ENCODE results near the gene COL5A1.

COL5A1 gene

DNA sequence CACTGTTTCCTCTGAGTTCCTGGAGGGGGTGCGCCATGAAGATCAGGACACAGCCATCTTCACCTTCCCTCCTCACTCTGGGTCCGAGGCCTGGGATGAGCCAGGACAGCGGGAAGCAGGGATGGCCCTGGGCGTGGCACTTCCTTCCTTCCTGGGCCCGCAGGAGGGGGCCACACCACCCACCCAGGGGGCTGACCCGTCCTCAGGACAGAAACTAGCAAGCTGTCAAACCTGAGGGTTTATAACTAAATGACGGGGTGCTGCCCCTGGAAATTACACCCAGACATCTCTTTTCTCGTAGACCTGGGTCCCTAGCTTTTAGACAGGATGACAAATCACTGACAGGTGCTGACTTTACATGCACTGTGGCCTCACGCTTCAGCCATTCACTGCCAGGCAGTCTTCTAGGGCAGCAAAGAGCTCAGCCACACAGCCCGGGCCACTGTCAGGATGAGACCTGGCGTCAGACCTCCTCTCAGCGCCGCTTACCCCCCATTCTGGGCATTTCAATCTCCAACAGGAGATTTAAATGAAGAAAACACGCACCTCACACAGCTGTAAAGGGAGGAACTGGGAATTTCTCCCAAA is 247.1 kb downstream of the COL5A1 start:
- Histone ChIP-seq H3K27ac (ENCODE audit: low read depth, low read length, severe bottlenecking) (no peak overlapping the region), H3K4me3 (ENCODE audit: extremely low read depth, insufficient read depth, low read length, poor library complexity, severe bottlenecking) (no peak overlapping the region), H3K4me1 (ENCODE audit: control insufficient read depth, insufficient read depth, low read length, poor library complexity, severe bottlenecking) (no peaks in the 10 kb centered on the region), H3K36me3 (ENCODE audit: control insufficient read depth, insufficient read depth, low read length) (no peaks in the 10 kb centered on the region), H3K9me3 (ENCODE audit: control insufficient read depth, low read length) (no peaks in the 10 kb centered on the region)
- WGBS, 2 experiments (ENCODE audit: insufficient coverage in 2 of 2) = 87 to 94% methylated on average over 9 to 10 of the region's 14 CpGs

DNA sequence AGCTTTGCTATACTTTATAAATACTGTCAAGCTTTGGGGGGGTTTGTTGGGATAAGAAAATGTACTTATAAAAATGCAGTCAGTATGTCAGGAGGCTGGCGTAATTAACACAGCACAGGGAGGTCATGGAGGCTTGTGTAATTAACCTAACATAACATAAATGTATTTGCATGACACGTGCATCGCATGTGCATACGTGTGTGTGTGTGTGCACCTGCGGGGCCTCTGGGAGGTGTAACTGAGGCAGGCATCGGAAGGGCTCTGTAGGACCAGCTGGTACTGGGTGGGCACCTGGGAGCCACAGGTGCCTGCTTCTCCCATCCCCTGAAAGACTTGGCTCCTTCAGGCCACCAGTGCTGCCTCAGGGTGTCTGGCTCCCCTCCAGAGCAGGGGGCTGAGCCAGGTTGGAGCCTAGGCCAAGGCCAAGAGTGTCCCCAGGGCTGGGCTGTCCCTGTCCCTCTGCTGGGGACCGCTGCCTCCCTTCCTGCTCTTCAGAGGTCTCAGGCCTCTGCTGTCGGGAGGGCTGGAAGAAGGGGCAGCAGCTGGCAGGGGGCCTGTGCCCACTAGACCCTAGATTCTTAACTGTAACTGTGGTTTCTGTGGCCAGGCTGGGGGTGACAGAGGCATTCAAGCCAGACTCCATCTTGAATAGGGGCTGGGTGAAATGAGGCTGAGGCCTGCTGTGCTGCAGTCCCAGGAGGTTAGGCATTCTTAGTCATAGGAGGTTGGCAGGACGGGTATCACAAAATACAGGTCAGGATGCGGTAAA is 248.0 kb downstream of the COL5A1 start:
- Histone ChIP-seq H3K4me1 (ENCODE audit: control insufficient read depth, insufficient read depth, low read length, poor library complexity, severe bottlenecking) (no peaks in the 10 kb centered on the region), H3K36me3 (ENCODE audit: control insufficient read depth, insufficient read depth, low read length) (no peaks in the 10 kb centered on the region), H3K4me3 (ENCODE audit: extremely low read depth, insufficient read depth, low read length, poor library complexity, severe bottlenecking) (no peak overlapping the region), H3K9me3 (ENCODE audit: control insufficient read depth, low read length) (peaks cover 5% of the 10 kb centered on the region), H3K27ac (ENCODE audit: low read depth, low read length, severe bottlenecking) (no peak overlapping the region)
- 94 to 96% methylated on average over 5 to 9 of the region's 10 CpGs for whole genome bisulfite sequencing, 2 experiments (ENCODE audit: insufficient coverage in 2 of 2)

DNA sequence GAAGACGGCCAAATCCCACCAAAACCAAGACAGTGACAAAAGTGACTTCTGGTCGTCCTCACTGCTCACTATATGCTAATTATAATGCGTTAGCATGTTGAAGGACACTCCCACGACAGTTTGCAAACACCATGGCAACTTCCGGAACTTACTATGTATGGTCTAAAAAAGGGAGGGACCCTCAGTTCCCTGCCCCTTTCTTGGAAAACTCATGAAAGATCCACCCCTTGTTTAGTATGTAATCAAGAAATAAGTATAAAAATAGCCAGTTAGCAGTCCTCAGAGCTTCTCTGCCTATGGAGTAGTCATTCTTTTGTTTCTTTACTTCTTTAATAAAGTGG is 248.5 kb downstream of the COL5A1 start:
- Histone ChIP-seq H3K4me1 (ENCODE audit: control insufficient read depth, insufficient read depth, low read length, poor library complexity, severe bottlenecking) (no peaks in the 10 kb centered on the region), H3K36me3 (ENCODE audit: control insufficient read depth, insufficient read depth, low read length) (no peaks in the 10 kb centered on the region), H3K9me3 (ENCODE audit: control insufficient read depth, low read length) (peaks cover 9% of the 10 kb centered on the region), H3K27ac (ENCODE audit: low read depth, low read length, severe bottlenecking) (no peak overlapping the region), H3K4me3 (ENCODE audit: extremely low read depth, insufficient read depth, low read length, poor library complexity, severe bottlenecking) (no peak overlapping the region)
- whole genome bisulfite sequencing, 2 experiments (ENCODE audit: insufficient coverage in 2 of 2) = 70 to 86% methylated on average over 3 to 5 of the region's 5 CpGs

DNA sequence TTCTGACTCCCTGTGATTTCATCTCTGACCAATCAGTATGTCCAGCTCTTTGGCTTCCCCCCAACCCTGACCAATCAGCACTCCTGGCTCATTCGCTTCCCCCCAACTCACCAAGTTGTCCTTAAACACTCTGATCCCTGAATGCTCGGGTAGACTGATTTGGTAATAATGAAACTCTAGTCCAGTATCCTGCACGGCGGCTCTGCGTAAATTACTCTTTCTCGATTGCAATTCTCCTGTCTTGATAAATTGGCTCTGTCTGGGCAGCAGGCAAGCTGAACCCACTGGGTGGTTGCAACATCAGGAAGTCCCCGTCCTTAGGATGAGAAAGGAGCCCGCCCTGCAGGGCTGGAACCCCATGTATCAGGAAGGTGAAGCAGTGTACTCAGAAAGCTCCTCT is 249.4 kb downstream of the COL5A1 start:
- H3K36me3 ChIP-seq (ENCODE audit: control insufficient read depth, insufficient read depth, low read length) = no peaks in the 10 kb centered on the region
- WGBS, 2 experiments (ENCODE audit: insufficient coverage in 2 of 2) = 95 to 100% methylated on average over 7 to 8 of the region's 8 CpGs
- H3K27ac ChIP-seq (ENCODE audit: low read depth, low read length, severe bottlenecking) = no peak overlapping the region
- no peak overlapping the region for H3K4me3 ChIP-seq (ENCODE audit: extremely low read depth, insufficient read depth, low read length, poor library complexity, severe bottlenecking)
- H3K9me3 ChIP-seq (ENCODE audit: control insufficient read depth, low read length) = peaks cover 9% of the 10 kb centered on the region
- H3K4me1 ChIP-seq (ENCODE audit: control insufficient read depth, insufficient read depth, low read length, poor library complexity, severe bottlenecking) = no peaks in the 10 kb centered on the region

DNA sequence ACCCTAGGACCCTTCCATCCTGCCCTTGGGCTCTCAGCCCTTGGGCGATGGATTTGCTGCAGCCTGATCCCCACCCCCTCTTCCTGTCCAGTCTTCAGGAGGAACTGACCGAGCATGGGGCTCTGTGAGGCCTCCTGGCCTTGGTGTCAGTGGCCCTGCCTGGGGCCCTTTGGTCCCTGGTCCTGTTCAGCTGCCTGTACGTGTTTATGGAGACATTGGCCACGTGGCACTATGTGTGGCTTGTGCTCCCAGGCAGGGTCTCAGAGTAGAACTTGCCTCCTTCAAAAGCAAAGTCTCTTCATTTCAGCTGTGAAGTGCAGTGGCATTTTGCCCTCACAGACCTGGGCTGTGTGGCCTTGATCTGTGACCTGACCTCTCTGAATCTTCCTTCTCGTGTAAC is 250.1 kb downstream of the COL5A1 start:
- no peak overlapping the region for H3K27ac ChIP-seq (ENCODE audit: low read depth, low read length, severe bottlenecking)
- no peaks in the 10 kb centered on the region for H3K36me3 ChIP-seq (ENCODE audit: control insufficient read depth, insufficient read depth, low read length)
- WGBS, 2 experiments (ENCODE audit: insufficient coverage in 2 of 2) = 78 to 87% methylated on average over 5 of the region's 5 CpGs
- H3K9me3 ChIP-seq (ENCODE audit: control insufficient read depth, low read length) = peaks cover 9% of the 10 kb centered on the region
- no peaks in the 10 kb centered on the region for H3K4me1 ChIP-seq (ENCODE audit: control insufficient read depth, insufficient read depth, low read length, poor library complexity, severe bottlenecking)
- no peak overlapping the region for H3K4me3 ChIP-seq (ENCODE audit: extremely low read depth, insufficient read depth, low read length, poor library complexity, severe bottlenecking)

DNA sequence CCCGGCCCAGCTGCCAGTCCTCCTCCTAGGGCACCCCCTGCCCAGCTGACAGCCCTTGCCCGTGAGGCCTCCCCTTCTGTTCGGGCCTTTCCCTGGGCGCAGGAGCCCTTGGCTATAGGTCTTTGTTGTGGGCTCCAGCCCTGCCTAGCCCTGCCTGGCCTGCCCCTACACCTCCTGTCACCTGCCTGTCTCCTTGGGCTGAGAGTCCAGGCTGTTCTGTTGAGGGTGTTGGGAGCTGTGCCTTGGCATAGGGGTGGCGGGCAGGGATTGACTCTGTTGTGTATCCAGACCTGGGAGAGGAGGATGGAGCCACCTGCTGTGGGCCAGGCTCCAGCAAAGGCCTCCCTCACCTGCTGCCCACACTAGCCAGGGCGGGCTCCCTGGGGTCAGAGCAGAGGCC is 250.6 kb downstream of the COL5A1 start:
- 85 to 100% methylated on average over 1 to 4 of the region's 6 CpGs for WGBS, 2 experiments (ENCODE audit: insufficient coverage in 2 of 2)
- Histone ChIP-seq H3K4me1 (ENCODE audit: control insufficient read depth, insufficient read depth, low read length, poor library complexity, severe bottlenecking) (no peaks in the 10 kb centered on the region), H3K27ac (ENCODE audit: low read depth, low read length, severe bottlenecking) (no peak overlapping the region)

DNA sequence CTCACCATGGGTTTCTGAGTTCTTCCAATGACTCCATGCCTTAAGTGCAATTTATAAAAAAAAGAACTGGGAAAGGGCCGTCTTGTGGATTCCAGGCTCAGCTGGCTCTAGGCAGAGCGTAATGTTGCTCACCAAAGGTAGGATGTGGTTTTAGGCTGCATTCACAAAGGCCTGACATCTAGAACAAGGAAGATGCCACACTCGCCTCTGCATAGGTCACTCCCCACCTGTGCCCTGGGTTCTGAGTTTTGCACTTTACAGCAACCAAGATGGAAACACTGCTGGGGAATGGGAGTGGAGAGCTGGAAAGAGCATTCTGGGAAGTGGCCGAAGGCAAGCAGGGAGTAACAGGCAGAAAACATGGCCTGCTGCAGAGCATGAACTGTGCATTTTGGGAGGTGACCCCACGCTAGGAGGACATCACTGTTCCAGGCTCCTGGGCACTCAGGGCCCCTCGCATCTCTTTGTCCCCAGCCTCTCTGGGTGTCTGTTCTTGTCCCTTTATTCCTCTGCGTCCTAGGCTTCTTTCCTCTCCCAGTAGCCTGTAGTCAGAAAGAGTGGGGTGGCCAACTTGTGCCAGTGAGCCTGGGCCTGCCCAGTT is 251.3 kb downstream of the COL5A1 start:
- WGBS, 2 experiments (ENCODE audit: insufficient coverage in 2 of 2) = 91 to 98% methylated on average over 7 of the region's 7 CpGs
- no peak overlapping the region for H3K4me3 ChIP-seq (ENCODE audit: extremely low read depth, insufficient read depth, low read length, poor library complexity, severe bottlenecking)
- no peaks in the 10 kb centered on the region for H3K4me1 ChIP-seq (ENCODE audit: control insufficient read depth, insufficient read depth, low read length, poor library complexity, severe bottlenecking)
- no peak overlapping the region for H3K27ac ChIP-seq (ENCODE audit: low read depth, low read length, severe bottlenecking)
- peaks cover 9% of the 10 kb centered on the region for H3K9me3 ChIP-seq (ENCODE audit: control insufficient read depth, low read length)
- no peaks in the 10 kb centered on the region for H3K36me3 ChIP-seq (ENCODE audit: control insufficient read depth, insufficient read depth, low read length)

More for the DNA sequence above, 250.6 kb downstream of the COL5A1 start:
- Histone ChIP-seq H3K36me3 (ENCODE audit: control insufficient read depth, insufficient read depth, low read length) (no peaks in the 10 kb centered on the region), H3K4me3 (ENCODE audit: extremely low read depth, insufficient read depth, low read length, poor library complexity, severe bottlenecking) (no peak overlapping the region), H3K9me3 (ENCODE audit: control insufficient read depth, low read length) (peaks cover 9% of the 10 kb centered on the region)
